Activated CD4-positive, alpha-beta T cell treated with anti-CD3 and anti-CD28 coated beads, Interleukin-2, amount 10 ng/mL, durations not matched to agents 24 days and 14 days (primary cell): Measurements from ENCODE around the gene RXRA. TPM values are rescaled to one million over a fixed set of nuclear protein-coding genes. Genes with fewer than 3 reads are reported as not detected.
A peak's percentile ranks its signal among the peaks of the same experiment; 100 is the strongest.
"Not testable (repeated sequence)": the region's sequence is repeated elsewhere in the genome, so short reads cannot be mapped to it uniquely, and the experiment has no call there.

Experiments
- DNase-seq: peaks from one replicate; pipeline ENCODE4 v3.0.0; 2022
- H3K27ac Mint-ChIP-seq: one replicate; pipeline ENCODE4 v1.8.0; 2022; ENCODE audit warnings: mild to moderate bottlenecking, mixed read lengths
- H3K27me3 Mint-ChIP-seq: one replicate; pipeline ENCODE4 v1.8.0; 2022; ENCODE audit warnings: mixed read lengths
- H3K36me3 Mint-ChIP-seq: one replicate; pipeline ENCODE4 v1.8.0; 2022; ENCODE audit warnings: low read depth, mild to moderate bottlenecking, mixed read lengths
- H3K4me1 Mint-ChIP-seq: one replicate; pipeline ENCODE4 v1.8.0; 2021; ENCODE audit warnings: mixed read lengths
- H3K4me3 Mint-ChIP-seq: one replicate; pipeline ENCODE4 v1.8.0; 2022; ENCODE audit warnings: mild to moderate bottlenecking, moderate library complexity, mixed read lengths
- H3K9me3 Mint-ChIP-seq: one replicate; pipeline ENCODE4 v1.8.0; 2021; ENCODE audit warnings: mixed read lengths
- intact Hi-C: fragments of 100-400 bp; cut with micrococcal nuclease; formaldehyde crosslinking; loops from one replicate; pipeline ENCODE4 v1.15.1; 2023
- total RNA-seq: library from RNA; stranded (reverse); gene quantifications from 2 replicates; pipeline ENCODE4 v1.2.3, GENCODE V29; 2022

Gene RXRA
- total RNA-seq, 1 donor from 2014 or later, result 4.8 TPM

DNA sequence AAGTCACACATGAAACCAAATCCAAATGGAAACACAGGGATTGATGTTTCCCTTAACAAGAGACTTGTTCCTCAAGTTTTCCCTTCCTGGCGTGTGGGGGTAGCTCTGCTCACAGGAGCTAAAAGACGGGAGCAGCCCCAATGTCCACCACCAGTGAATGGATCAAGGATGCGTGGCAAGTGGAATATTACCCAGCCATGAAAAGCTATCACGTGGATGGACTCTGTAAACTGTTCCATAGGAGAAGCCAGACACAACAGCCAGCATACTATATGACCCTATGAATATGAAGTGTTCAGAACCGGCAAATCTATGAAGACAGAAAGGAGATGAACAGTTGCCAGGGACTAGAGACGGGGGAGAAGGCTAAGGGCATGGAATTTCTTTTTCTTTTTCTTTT is 28.3 kb upstream of the RXRA start:
- intact Hi-C loops, result no loop called here
- Mint-ChIP-seq H3K36me3 (no peaks in the 10 kb centered on the region), H3K27me3 (peaks cover 5% of the 10 kb centered on the region), H3K9me3 (no peaks in the 10 kb centered on the region), H3K4me3 (no peak overlapping the region), H3K4me1 (peaks cover 6% of the 10 kb centered on the region), H3K27ac (no peak overlapping the region)
- no peak for DNase-seq

DNA sequence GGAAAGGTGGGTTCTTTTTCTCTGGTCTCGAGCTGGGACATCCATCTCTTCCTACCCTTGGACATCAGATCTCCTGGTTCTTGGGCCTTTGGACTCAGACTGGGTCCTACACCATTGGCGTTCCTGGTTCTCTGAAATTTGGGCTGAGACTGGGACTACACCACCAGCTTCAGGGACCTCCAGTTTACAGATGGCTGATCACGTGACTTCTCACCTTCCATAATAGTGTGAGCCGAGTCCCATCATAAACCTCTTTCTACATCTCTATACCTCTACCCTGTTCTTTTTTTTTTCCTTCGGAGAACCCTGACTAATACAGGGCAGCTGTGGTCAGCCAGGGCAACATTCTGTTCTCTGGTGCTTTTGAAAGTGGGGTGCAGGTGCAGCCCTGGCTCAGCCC is 27.2 kb upstream of the RXRA start:
- no peaks in the 10 kb centered on the region for H3K9me3 Mint-ChIP-seq
- H3K36me3 Mint-ChIP-seq, result no peaks in the 10 kb centered on the region
- H3K27ac Mint-ChIP-seq, result no peak overlapping the region
- peaks cover 6% of the 10 kb centered on the region for H3K4me1 Mint-ChIP-seq
- intact Hi-C loops, result no loop called here
- peaks cover 8% of the 10 kb centered on the region for H3K27me3 Mint-ChIP-seq
- H3K4me3 Mint-ChIP-seq, result no peak overlapping the region
- no peak for DNase-seq

DNA sequence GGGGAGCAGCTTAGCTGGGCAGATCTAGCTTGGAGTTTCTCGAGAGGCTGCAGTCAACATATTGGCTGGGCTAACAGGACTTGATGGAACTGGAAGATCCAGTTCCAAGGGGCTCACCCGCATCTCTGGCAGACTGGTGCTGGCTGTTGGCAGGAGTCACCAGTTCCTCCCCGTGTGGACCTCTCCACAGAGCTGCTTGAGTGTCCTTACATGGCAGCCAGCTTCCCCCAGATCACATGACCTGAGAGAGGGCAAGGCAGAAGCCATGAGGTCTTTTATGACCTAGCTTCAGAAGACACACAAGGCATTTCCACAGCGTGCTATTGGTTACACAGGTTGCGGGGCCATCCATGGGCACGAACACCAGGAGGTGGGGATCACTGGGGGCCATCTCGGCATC is 26.4 kb upstream of the RXRA start:
- intact Hi-C loops, result no loop called here
- Mint-ChIP-seq H3K4me1 (peaks cover 6% of the 10 kb centered on the region), H3K4me3 (no peak overlapping the region)

DNA sequence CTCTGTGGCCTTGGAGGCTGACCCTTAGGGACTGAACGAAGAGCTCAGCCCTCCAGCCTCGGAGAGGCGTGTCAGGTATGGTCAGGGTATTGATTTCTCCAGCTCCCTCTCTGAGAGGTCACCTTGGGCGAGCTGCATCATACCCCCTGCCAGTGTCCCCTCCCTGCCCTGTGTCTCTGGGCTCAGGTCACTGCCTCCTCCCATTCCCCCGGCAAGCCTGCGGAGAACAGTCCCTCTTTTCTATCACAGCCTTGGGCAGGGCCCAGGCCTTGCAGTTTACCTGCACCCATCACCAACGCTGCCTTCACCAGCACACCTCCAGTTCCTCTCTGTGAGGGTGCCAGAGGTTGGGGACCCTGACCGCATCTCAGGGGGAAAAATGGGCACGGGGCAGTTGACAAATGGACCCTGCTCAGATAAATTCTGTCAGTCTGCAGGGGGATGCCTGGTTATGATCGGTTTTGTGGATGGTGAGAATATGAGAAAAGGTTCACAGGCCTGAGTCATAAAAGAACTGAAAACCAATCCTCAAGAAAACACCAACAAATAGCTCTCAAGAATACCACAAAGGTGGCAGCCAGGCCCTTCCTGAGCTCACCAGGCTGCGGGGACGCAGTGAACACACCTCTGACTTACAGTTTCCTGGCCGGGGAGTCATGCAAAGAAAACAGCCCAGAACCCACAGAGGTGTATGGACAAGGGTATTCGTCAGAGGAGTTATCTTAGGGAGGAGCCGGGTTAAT is 24.7 kb upstream of the RXRA start:
- H3K4me3 Mint-ChIP-seq, result no peak overlapping the region
- H3K4me1 Mint-ChIP-seq, result peaks cover 6% of the 10 kb centered on the region
- H3K27me3 Mint-ChIP-seq, result peaks cover 8% of the 10 kb centered on the region
- no peak overlapping the region for H3K27ac Mint-ChIP-seq
- no peaks in the 10 kb centered on the region for H3K9me3 Mint-ChIP-seq
- intact Hi-C loops, result no loop called here
- H3K36me3 Mint-ChIP-seq, result no peaks in the 10 kb centered on the region
- peak; percentile 79 for DNase-seq

More for the DNA sequence above, 26.4 kb upstream of the RXRA start:
- no peaks in the 10 kb centered on the region for H3K9me3 Mint-ChIP-seq
- peaks cover 8% of the 10 kb centered on the region for H3K27me3 Mint-ChIP-seq
- no peaks in the 10 kb centered on the region for H3K36me3 Mint-ChIP-seq
- H3K27ac Mint-ChIP-seq, result no peak overlapping the region
- DNase-seq, result no peak

DNA sequence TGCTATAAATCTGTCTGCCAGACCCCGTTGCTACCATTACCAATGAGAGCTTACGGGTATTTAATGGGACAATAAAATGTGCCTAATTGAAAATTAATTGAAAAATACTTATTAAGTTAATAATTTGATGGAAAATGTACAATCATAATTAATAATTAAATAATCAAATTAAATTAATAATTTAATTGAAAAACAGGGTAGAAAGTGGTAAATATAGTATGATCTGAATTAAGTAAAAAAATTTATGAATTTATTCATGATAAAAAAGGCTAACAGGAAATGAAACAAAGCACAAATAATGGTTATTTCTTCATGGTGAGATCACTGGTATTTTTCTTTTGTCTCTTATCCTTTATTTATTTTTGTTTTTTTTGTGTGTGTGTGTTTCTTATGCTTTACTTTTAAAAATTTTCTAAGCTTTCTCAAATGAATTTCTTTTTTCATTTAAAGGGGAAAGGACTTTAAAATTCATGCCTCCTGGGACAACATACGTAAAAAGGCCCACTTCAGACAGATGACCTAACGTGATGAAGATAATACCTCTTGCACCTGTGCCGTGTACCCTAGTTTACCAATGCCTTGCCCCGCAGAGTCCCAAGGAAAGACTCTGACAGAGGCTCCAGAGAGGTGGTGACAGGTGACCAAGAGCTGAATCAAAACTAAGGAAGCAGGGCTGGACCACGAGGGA is 24.0 kb upstream of the RXRA start:
- intact Hi-C loops, result no loop called here
- H3K36me3 Mint-ChIP-seq, result no peaks in the 10 kb centered on the region

DNA sequence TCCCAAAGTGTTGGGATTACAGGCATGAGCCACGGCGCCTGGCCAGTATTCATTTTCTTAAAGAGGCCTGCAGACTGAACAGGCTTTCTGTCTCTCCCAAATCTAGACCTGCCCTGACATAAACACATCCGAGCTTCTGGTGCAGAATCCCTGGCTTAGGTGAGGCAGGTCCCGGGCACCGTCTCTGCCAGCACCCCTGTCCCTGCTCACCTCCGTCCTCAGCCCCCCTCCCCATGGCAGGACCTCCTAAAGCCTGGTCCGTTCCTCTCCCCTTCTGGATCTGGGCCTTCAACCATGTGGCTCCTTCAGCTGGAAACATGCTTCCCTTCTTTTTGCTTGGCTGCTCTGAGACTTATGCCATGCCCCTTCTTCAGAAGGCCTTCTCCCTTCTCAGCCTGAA is 22.7 kb upstream of the RXRA start:
- intact Hi-C loops, result no loop called here
- no peak overlapping the region for H3K27ac Mint-ChIP-seq
- DNase-seq, result no peak
- peaks cover 6% of the 10 kb centered on the region for H3K4me1 Mint-ChIP-seq
- no peak overlapping the region for H3K4me3 Mint-ChIP-seq
- H3K36me3 Mint-ChIP-seq, result no peaks in the 10 kb centered on the region
- peaks cover 8% of the 10 kb centered on the region for H3K27me3 Mint-ChIP-seq
- H3K9me3 Mint-ChIP-seq, result no peaks in the 10 kb centered on the region

More for the DNA sequence above, 24.0 kb upstream of the RXRA start:
- Mint-ChIP-seq H3K4me3 (no peak overlapping the region), H3K27ac (no peak overlapping the region), H3K4me1 (peaks cover 6% of the 10 kb centered on the region), H3K9me3 (no peaks in the 10 kb centered on the region), H3K27me3 (peaks cover 8% of the 10 kb centered on the region)
- DNase-seq, result no peak

DNA sequence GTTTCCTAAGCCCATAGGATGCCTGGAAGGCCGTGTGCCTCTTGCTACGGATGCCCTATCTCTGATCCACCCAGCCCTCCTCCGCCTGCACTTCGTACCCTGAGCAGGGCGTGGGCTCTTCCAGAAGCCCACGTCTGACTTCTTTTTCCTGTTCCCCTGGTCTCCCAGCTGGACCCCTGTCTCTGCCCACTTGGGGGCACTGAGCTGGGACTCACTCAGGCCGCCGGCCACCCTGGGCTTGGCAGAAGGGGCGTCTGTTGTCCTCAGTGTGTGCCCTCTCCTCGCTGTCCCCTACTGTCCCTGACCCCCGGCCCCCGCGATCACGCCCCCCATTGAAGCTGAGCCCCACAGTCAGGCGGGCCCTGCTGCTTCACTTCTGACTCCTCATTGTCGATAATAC is 22.0 kb upstream of the RXRA start:
- Mint-ChIP-seq H3K27me3 (peaks cover 8% of the 10 kb centered on the region), H3K4me1 (peaks cover 6% of the 10 kb centered on the region)

DNA sequence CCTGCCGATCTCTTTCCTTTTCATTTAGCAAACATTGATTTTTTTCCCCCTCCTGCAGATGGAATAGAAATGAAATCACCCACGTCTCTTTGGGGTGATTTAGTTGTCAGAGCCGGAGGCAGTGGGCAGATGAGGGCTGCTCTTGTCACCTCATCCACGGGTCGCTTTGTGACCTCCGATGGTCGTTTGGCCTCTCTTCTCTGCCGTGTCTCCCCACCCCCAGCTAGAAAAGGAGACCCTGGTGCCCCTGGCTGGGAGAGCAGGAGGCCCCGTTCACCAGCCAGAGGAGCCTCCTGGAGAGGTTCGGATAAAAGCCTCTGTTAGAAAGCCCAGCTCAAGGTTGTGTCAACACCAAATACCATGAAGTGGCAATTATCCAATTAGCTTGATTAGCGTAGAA is 21.6 kb upstream of the RXRA start:
- Mint-ChIP-seq H3K4me1 (peaks cover 6% of the 10 kb centered on the region), H3K4me3 (no peak overlapping the region), H3K27ac (no peak overlapping the region), H3K27me3 (peaks cover 8% of the 10 kb centered on the region), H3K36me3 (no peaks in the 10 kb centered on the region), H3K9me3 (no peaks in the 10 kb centered on the region)
- DNase-seq, result no peak
- intact Hi-C loops, result no loop called here

More for the DNA sequence above, 22.0 kb upstream of the RXRA start:
- H3K27ac Mint-ChIP-seq, result no peak overlapping the region
- no peaks in the 10 kb centered on the region for H3K9me3 Mint-ChIP-seq
- H3K4me3 Mint-ChIP-seq, result no peak overlapping the region
- DNase-seq, result no peak
- intact Hi-C loops, result no loop called here
- H3K36me3 Mint-ChIP-seq, result no peaks in the 10 kb centered on the region

DNA sequence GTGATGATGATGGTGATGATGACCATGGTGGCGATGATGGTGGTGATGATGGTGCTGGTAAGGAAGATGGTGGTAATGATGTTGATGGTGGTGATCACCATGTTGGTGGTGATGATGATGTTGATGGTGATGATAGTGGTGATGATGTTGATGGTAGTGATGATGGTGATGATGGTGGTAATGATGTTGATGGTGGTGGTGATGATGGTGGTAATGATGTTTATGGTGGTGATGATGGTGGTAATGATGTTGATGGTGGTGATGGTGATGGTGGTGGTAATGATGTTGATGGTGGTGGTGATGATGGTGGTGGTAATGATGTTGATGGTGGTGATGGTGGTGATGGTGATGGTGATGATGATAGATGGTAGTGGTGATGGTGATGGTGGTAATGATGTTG is 20.7 kb upstream of the RXRA start:
- intact Hi-C loops, result no loop called here
- Mint-ChIP-seq H3K9me3 (no peaks in the 10 kb centered on the region), H3K4me3 (no peak overlapping the region)

DNA sequence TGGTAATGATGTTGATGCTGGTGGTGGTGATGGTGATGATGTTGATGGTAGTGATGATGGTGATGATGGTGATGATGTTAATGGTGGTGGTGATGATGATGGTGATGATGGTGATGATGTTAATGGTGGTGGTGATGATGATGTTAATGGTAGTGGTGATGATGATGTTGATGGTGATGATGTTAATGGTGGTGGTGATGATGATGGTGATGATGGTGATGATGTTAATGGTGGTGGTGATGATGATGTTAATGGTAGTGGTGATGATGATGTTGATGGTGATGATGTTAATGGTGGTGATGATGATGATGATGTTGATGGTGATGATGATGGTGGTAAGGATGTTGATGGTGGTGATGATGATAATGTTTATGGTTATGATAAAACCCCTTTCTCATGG is 20.2 kb upstream of the RXRA start:
- DNase-seq, H3K9me3 Mint-ChIP-seq, intact Hi-C loops, H3K27me3 Mint-ChIP-seq, H3K27ac Mint-ChIP-seq, H3K36me3 Mint-ChIP-seq, H3K4me3 Mint-ChIP-seq, H3K4me1 Mint-ChIP-seq: not testable (repeated sequence)

More for the DNA sequence above, 20.7 kb upstream of the RXRA start:
- Mint-ChIP-seq H3K27ac (no peak overlapping the region), H3K36me3 (no peaks in the 10 kb centered on the region), H3K27me3 (peaks cover 7% of the 10 kb centered on the region), H3K4me1 (peaks cover 6% of the 10 kb centered on the region)
- DNase-seq, result no peak

DNA sequence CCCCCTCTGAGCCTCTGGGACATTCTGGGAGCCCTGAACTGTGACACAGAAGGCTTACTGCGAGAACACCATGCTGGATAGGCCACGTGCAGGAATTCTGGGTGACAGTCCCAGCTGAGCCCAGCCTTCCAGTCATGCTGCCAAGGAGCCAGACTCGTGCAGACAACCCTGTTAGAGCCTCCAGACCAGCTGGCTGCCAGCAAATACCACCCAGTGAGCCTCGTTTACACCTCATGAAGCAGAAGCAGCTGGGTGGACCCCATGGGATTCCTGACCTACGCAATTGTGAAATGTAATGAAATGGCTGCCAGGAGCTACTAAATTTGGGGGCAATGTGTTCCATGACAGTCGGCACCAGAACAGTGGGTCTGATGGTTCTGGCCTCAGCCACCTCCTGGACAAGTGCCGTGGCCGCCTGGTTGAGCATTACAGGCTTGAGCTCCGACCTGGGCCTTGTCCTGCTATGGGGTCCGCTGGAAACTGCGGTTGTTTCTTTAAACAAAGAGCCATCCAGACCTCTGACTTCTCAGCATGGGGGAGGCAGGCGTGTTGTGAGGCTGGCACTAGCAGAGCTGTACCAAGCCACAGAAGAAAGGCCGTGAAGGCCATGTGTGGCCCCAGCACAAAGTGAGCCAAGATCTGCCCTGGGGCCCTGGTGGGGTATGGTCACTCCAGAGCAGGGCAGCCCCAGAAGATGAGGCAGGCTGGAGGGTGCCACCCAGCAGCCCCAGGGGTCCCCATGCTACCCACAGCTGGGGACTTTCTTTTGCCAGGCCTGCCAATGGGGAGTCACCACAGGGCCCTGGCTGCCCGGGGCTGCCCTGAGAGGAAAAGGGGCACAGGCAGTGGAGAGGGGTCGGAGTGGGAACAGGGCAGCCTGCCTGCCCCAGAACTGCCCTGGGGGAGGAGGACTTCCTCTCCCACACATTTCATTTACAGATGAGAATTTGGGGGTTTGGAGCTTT is 19.3 kb upstream of the RXRA start:
- no peaks in the 10 kb centered on the region for H3K36me3 Mint-ChIP-seq
- no peaks in the 10 kb centered on the region for H3K4me1 Mint-ChIP-seq
- peaks cover 4% of the 10 kb centered on the region for H3K27me3 Mint-ChIP-seq
- H3K27ac Mint-ChIP-seq, result no peak overlapping the region
- DNase-seq, result no peak
- intact Hi-C loops, result no loop called here
- H3K4me3 Mint-ChIP-seq, result no peak overlapping the region
- H3K9me3 Mint-ChIP-seq, result no peaks in the 10 kb centered on the region

DNA sequence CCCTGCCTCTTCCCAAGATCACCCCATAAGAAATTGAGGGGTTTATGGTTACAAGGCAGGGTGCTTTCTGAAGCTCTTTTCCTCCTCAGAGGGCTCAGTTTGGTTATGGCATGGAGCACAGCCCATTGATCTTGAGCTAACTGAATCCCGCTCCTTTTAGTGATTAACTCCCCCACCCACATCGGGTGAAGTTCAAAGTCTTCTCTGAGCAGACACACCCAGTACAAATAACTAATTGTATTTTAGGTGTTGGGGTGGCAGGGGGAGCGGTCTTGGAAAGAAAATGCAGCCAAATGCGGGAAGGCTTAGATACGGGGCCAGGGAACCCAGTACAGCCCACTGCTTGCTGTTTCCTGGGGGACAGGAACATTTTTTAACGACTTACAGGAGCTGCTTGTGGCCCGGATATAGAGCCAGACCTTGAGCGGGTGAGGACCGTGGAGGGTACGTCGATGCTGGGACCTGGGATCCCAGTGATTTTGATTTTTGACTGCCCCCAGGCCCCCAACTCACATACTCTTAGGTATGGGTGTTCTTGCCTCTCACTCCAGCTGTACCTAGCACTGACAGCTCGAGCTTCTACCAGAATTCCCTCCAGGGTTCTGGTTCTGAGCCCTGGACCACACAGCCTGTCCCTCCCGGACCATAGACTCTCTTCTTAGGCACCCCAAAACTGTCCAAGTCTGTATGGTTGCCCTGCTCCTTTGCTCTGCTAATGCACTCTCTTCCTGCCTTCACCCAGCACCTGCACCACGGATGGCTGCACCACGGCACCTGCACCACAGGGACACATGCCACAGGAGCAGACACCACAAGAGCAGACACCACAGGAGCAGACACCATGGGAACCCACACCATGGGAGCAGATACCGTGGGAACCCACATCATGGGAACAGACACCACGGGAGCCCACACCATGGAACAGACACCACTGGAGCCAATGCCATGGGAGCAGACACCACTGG is 18.3 kb upstream of the RXRA start:
- Mint-ChIP-seq H3K27me3 (peaks cover 4% of the 10 kb centered on the region), H3K4me1 (no peaks in the 10 kb centered on the region), H3K4me3 (no peak overlapping the region), H3K36me3 (no peaks in the 10 kb centered on the region), H3K27ac (no peak overlapping the region), H3K9me3 (no peaks in the 10 kb centered on the region)
- no peak for DNase-seq
- intact Hi-C loops, result no loop called here

DNA sequence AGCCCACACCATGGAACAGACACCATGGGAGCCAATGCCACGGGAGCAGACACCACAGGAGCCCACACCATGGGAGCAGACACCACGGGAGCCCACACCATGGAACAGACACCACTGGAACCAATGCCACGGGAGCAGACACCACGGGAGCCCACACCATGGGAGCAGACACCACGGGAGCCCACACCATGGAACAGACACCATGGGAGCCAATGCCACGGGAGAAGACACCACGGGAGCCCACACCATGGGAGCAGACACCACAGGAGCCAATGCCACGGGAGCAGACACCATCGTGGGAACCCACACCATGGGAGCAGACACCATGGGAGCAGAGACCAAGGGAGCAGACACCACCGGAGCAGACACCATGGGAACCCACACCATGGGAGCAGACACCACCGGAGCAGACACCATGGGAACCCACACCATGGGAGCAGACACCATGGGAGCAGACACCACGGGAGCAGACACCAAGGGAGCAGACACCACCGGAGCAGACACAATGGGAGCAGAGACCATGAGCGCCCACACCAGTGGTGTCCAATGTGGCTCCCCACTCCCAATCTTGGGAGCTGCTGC is 17.5 kb upstream of the RXRA start:
- intact Hi-C loops, H3K9me3 Mint-ChIP-seq, H3K4me3 Mint-ChIP-seq, H3K27me3 Mint-ChIP-seq, H3K4me1 Mint-ChIP-seq, DNase-seq, H3K36me3 Mint-ChIP-seq, H3K27ac Mint-ChIP-seq: not testable (repeated sequence)
